Activated naive CD4-positive, alpha-beta T cell (primary cell): Measurements from ENCODE around the gene TAF7.
"Not testable (repeated sequence)": the region's sequence is repeated elsewhere in the genome, so short reads cannot be mapped to it uniquely, and the experiment has no call there.

Source experiments
- DNase-seq, 4 experiments: peaks; one replicate each; lab custom pipeline; 2025; lab: John Stamatoyannopoulos, UW

TAF7 gene, protein sequence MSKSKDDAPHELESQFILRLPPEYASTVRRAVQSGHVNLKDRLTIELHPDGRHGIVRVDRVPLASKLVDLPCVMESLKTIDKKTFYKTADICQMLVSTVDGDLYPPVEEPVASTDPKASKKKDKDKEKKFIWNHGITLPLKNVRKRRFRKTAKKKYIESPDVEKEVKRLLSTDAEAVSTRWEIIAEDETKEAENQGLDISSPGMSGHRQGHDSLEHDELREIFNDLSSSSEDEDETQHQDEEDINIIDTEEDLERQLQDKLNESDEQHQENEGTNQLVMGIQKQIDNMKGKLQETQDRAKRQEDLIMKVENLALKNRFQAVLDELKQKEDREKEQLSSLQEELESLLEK

DNA sequence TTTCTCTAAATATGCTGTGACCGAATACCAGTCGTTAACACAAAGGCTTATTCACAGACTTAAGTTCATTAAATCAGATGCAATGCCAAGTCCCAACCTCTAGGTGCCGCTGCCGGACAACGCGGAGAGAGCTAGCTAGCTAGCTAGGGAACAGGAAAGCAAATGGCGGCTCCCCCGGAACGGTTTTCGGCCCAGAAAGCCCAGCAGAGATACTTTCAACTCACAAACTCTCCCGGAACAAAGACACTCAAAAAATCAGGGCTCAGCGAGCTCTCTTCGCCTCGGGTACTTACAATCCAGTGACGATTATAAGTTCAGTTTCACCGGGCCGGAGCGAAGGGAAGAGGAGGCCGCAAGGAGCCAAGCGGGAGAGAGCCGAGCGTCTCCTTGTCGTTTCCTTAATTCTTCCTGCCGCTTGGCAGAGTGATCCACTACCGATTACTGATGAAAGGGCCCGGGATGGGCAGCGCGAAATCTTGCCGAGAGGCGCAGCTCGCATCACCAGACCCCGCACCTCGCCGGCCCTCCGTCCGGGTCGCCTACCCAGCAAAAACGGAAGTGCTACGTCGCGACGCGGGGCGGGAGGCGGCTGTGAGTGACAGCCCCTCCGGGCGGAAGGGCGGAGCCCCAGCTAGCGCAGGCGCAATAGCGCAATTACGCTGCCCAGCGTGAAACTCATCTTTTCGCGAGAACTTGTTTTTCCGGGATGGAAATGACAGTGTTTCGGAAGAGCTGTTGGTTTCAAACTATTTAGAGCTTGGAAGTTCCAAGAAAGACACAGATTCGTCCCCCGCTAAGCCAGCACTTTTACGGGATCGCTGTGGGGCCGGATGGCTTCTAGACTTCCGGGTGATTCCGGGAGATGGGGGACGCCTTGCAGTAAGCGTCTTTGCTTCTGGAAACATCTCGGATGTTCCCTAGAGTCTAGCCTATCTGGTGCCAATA lies at the start of gene TAF7:
TSS of gene TAF7 (minus strand) at position 560 of the 945 bp plus-strand sequence. CDS start 740 bp downstream, outside the sequence.
- peak; percentile 75 to 89 (median 84) for DNase-seq

DNA sequence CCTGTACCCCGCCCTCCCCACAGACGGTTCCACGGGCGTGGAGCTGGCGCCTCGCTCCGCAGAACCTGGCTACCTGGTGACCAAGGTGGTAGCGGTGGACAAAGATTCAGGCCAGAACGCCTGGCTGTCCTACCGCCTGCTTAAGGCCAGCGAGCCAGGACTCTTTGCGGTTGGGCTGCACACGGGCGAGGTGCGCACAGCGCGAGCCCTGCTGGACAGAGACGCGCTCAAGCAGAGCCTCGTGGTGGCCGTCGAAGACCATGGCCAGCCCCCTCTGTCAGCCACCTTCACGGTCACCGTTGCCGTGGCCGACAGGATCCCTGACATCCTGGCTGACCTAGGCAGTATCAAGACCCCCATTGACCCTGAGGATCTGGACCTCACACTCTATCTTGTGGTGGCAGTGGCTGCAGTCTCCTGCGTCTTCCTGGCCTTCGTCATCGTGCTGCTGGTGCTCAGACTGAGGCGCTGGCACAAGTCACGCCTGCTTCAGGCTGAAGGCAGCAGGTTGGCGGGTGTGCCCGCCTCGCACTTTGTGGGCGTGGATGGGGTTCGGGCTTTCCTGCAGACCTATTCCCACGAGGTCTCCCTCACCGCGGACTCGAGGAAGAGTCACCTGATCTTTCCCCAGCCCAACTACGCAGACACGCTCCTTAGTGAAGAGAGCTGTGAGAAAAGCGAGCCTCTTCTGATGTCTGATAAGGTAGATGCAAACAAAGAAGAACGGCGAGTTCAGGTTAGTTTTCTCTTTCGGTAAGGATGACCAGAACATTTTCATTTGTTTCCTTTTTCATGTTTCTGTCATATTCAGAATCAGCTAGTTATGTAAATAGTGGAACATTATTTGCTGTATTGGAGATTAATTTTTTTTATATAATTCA lies 45.7 kb upstream of the TAF7 start:
- no peak for DNase-seq

DNA sequence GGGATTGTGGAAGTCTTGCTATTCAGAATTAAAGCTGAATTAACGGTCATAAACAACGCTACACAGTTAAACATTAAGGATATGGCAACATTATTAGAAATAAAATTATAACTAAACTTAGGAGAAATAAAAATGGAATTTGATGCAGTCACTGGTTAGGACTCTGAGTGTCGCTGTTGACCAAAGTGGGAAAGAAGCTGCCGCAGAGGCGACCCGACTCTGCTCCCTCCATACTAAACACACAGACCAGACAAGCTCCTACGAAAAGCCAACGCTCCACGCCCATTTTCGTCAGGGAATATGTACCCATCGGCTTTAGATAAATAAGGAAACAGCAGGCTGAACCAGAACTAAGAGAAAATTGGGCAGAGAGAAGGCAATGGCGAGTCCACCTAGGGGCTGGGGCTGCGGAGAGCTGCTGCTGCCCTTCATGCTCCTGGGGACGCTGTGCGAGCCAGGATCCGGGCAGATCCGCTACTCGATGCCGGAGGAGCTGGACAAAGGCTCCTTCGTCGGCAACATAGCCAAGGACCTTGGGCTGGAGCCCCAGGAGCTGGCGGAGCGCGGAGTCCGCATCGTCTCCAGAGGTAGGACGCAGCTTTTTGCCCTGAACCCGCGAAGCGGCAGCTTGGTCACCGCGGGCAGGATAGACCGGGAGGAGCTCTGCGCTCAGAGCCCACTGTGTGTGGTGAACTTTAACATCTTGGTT lies 43.5 kb upstream of the TAF7 start, which contains the start of gene PCDHGA5:
TSS of gene PCDHGA5 (plus strand) at position 211 of the 709 bp plus-strand sequence. CDS start at position 380, 169 bp downstream.
- no peak for DNase-seq

DNA sequence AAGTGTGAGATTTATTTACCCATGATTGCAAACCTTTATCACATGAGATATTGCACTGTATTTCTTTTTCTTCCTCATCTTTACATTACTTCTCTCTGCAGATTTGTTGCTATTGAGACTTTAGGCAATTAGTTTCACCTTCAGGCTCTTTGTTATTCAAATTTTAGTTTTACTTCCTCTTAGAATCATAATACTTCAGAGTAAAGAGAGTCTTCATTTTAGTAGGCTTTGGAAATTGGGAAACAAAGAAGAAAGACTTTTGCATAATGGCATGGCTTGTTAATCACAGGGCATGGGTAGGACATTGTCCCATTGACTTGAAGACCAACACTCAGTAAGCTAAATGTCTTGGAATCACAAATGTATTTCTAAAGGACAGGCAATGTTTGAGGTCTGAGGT lies 42.1 kb upstream of the TAF7 start:
- DNase-seq = no peak

DNA sequence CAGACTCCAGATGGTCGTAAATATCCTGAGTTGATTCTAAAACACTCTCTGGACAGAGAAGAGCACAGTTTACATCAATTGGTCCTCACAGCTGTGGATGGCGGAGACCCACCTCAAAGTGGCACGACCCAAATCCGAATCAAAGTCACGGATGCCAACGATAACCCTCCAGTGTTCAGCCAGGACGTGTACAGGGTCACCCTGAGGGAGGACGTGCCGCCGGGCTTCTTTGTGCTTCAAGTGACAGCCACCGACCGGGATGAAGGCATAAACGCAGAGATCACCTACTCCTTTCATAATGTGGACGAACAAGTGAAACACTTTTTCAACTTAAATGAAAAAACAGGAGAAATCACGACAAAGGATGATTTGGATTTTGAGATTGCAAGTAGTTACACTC lies 40.1 kb upstream of the TAF7 start:
- no peak for DNase-seq

DNA sequence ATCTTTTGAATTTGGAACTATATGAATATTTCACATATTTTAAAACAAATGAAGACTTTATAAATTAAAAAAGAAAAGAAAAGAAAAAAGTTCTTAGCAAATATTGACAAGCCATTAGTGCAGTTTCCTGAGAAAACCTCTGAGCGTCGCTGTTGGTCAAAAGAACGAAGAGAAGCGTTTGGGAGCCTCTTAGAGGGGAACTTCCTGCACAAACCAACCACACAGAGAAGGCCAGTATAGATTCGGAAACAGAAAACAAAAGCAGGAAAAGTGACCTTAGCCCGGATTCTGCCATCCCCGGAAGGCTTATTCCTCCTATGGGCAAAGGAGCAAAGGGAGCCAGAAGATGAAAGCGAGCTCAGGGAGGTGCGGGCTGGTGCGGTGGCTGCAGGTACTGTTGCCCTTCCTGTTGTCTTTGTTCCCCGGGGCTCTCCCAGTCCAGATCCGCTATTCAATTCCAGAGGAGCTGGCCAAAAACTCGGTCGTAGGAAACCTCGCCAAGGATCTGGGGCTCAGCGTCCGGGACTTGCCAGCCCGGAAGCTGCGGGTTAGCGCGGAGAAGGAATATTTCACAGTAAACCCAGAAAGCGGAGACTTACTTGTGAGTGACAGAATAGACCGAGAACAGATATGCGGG lies 39.3 kb upstream of the TAF7 start, which contains the start of gene PCDHGB2:
TSS of gene PCDHGB2 (plus strand) at position 205 of the 637 bp plus-strand sequence. CDS start at position 347, 142 bp downstream.
- DNase-seq = no peak

DNA sequence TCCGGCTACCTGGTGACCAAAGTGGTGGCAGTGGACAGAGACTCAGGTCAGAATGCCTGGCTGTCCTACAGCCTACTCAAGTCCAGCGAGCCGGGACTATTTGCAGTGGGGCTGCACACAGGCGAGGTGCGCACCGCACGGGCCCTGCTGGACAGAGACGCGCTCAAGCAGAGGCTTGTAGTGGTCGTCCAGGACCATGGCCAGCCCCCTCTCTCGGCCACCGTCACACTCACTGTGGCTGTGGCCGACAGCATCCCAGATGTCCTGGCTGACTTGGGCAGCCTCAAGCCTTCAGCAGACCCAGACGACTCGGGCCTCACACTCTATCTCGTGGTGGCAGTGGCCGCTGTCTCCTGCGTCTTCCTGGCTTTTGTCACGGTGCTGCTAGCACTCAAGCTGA lies 36.4 kb upstream of the TAF7 start:
- no peak for DNase-seq

DNA sequence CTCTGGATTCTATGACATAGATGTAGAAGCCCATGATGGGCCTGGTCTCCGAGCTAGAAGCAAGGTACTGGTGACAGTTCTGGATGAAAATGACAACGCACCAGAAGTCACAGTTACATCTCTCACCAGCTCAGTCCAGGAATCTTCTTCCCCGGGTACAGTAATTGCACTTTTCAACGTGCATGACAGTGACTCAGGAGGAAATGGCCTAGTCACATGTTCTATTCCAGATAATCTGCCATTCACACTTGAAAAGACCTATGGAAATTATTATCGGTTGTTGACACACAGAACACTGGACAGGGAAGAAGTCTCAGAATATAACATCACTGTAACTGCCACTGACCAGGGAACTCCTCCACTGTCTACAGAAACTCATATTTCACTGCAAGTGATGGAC lies 35.5 kb upstream of the TAF7 start:
- DNase-seq = no peak

DNA sequence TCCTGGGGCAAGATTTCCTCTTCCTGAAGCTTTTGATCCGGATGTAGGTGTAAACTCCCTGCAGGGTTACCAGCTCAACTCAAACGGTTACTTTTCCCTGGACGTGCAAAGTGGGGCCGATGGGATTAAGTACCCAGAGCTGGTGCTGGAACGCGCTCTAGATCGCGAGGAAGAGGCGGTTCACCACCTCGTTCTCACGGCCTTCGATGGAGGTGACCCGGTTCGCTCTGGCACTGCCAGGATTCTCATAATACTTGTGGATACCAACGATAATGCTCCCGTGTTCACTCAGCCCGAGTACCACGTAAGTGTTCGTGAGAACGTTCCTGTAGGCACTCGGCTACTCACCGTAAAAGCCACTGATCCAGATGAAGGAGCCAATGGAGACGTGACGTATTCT lies 35.1 kb upstream of the TAF7 start:
- no peak for DNase-seq

DNA sequence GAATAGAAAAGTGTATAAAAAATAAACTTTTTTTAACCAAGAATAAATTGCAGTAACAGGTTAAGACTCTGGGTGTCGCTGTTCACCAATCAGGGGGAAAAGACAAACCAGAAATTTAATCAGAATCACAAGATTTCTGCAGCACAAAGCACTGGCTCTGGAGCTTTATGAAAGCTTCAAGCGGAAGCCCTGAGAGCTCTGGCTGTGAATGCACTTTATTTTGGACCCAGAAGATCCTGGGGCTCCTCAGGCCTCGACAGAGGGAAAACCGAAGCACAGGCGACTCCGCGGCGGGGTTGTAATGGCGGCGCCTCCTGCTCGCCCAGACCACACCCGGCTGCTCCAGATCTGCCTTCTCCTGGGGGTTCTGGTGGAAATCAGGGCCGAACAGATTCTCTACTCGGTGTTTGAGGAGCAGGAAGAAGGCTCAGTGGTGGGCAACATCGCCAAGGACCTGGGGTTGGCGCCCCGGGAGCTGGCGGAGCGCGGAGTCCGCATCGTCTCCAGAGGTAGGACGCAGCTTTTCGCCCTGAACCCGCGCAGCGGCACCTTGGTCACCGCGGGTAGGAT lies 34.4 kb upstream of the TAF7 start, which contains the start of gene PCDHGA4:
TSS of gene PCDHGA4 (plus strand) at position 122 of the 570 bp plus-strand sequence. CDS start at position 209, 87 bp downstream.
- no peak for DNase-seq

DNA sequence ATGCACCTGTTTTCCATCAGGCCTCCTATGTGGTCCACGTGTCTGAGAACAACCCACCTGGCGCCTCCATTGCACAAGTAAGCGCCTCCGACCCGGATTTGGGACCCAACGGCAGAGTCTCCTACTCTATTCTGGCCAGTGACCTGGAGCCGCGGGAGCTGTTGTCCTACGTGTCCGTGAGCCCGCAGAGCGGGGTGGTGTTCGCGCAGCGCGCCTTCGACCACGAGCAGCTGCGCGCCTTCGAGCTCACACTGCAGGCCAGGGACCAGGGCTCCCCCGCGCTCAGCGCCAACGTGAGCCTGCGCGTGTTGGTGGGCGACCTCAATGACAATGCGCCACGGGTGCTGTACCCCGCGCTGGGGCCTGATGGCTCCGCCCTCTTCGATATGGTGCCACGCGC lies 31.0 kb upstream of the TAF7 start:
- no peak for DNase-seq

DNA sequence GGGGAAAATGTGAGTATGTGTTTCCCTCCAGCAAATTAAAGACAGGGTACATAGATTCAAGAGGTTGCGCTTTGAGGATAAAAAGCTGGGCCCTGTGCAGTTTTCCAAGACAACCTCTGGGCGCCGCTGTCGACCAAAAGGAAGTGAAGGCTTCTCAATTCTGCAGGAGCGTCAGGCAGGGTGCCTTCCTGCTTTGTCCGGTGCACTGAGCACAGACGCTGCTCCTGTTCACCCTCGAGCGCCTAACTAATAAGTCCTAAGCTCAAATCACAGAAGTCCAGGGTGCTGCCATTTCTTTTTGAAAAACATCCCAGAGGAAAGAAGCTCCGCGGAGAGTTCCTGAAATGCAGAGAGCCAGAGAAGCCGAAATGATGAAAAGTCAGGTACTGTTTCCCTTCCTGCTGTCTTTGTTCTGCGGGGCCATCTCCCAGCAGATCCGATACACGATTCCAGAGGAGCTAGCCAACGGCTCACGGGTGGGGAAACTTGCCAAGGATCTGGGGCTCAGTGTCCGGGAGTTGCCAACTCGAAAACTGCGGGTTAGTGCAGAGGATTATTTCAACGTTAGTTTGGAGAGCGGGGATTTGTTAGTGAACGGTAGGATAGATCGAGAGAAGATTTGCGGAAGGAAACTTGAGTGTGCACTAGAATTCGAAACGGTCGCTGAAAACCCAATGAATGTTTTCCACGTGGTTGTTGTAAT lies 29.5 kb upstream of the TAF7 start, which contains the start of gene PCDHGB1:
TSS of gene PCDHGB1 (plus strand) at position 183 of the 703 bp plus-strand sequence. CDS start at position 345, 162 bp downstream.
- DNase-seq = no peak

DNA sequence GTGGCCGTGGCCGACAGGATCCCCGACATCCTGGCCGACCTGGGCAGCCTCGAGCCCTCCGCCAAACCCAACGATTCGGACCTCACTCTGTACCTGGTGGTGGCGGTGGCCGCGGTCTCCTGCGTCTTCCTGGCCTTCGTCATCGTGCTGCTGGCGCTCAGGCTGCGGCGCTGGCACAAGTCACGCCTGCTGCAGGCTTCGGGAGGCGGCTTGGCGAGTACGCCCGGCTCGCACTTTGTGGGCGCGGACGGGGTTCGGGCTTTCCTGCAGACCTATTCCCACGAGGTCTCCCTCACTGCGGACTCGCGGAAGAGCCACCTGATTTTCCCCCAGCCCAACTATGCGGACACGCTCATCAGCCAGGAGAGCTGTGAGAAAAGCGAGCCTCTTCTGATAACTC lies 25.4 kb upstream of the TAF7 start:
- DNase-seq = not testable (repeated sequence)

DNA sequence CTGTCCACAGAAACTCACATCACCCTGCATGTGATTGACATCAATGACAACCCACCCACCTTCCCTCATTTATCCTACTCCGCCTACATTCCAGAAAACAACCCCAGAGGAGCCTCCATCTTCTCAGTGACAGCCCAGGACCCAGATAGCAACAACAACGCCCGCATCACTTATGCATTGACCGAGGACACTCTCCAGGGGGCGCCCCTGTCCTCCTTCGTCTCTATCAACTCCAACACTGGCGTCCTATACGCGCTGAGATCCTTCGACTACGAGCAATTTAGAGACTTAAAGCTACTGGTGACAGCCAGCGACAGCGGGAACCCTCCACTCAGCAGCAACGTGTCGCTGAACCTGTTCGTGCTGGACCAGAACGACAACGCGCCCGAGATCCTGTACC lies 24.7 kb upstream of the TAF7 start:
- no peak for DNase-seq

DNA sequence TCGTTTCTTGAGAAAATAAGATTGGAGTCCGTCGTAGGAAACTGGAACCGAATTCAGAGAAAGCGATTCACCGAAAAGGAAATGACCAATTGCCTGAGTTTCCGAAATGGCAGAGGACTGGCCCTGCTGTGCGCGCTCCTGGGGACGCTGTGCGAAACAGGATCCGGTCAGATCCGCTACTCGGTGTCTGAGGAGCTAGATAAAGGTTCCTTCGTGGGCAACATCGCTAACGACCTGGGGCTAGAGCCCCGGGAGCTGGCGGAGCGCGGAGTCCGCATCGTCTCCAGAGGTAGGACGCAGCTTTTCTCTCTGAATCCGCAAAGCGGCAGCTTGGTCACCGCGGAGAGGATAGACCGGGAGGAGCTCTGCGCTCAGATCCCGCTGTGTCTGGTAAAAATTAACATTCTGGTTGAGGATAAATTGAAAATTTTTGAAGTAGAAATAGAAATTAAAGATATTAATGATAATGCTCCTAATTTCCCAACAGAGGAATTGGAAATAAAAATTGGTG lies 23.4 kb upstream of the TAF7 start:
- no peak for DNase-seq

DNA sequence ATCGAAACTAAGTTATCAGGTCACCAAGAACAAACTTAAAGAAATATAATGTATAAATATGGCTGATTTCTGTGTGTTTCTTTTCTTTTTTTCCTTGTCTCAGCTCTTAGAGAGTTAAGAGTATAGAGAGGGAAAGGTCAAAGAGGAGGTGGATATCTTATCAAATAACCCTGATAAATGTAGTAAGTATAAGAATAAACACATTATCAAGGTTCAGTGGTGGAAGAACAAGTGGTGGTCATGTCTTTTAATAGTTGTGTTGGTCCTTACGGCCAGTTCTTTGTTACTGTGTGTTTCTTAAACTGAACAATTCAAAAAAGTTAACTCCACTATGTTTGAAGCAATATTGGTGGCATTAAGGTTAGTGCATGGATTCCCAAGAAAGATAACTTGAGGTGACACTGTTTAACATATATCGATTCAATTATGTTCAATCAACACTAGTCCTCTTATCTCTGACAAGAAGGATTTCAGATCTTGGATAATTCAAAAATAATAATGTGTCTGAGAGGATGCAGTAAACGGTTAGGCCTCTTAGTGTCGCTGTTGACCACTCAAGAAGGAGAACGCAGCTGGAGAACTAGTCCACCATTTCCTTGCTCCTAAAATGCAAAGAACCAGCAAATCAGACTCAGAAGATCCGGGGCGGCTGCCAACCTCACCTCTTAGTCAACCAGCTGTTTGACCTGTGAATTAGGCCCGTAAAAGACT lies 22.8 kb upstream of the TAF7 start, which contains the start of gene PCDHGA3:
TSS of gene PCDHGA3 (plus strand) at position 588 of the 711 bp plus-strand sequence. CDS start 205 bp downstream, outside the sequence.
- no peak for DNase-seq

DNA sequence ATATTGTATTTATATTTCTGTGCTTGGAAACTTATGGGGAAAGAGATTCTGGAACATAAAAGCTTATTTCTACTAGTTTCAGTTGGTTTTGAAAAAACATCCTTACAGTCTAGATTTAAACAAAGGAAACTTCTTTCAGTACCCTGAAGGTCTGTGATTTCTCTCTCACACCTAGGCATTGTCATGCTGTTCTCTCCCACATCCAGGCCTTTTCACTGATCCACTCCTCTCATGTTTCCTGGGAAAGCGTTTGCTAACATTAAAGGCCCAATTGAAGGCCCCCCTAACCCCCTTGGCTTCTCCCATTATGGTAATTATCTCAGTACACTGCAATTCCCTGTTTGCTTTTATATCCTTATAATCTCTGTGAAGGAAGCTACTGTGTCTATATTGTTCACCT lies 22.2 kb upstream of the TAF7 start:
- DNase-seq = no peak

DNA sequence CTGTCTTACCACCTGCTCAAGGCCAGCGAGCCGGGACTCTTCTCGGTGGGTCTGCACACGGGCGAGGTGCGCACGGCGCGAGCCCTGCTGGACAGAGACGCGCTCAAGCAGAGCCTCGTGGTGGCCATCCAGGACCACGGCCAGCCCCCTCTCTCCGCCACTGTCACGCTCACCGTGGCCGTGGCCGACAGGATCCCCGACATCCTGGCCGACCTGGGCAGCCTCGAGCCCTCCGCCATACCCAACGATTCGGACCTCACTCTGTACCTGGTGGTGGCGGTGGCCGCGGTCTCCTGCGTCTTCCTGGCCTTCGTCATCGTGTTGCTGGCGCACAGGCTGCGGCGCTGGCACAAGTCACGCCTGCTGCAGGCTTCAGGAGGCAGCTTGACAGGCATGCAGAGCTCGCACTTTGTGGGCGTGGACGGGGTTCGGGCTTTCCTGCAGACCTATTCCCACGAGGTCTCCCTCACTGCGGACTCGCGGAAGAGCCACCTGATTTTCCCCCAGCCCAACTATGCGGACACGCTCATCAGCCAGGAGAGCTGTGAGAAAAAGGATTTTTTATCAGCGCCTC lies 20.3 kb upstream of the TAF7 start:
- DNase-seq = not testable (repeated sequence)
